Stromal cell of bone marrow (primary cell): Measurements from ENCODE around the gene HARS2.
"Not testable (repeated sequence)": the region's sequence is repeated elsewhere in the genome, so short reads cannot be mapped to it uniquely, and the experiment has no call there.

Experiments used
- DNase-seq: peaks from one replicate; pipeline ENCODE4 v3.0.0-alpha.2; 2012; ENCODE audit warnings: low read depth

The HARS2 gene, protein sequence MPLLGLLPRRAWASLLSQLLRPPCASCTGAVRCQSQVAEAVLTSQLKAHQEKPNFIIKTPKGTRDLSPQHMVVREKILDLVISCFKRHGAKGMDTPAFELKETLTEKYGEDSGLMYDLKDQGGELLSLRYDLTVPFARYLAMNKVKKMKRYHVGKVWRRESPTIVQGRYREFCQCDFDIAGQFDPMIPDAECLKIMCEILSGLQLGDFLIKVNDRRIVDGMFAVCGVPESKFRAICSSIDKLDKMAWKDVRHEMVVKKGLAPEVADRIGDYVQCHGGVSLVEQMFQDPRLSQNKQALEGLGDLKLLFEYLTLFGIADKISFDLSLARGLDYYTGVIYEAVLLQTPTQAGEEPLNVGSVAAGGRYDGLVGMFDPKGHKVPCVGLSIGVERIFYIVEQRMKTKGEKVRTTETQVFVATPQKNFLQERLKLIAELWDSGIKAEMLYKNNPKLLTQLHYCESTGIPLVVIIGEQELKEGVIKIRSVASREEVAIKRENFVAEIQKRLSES

GRCh38 chr5:140690941-140691924 is at the start of gene HARS2, which contains the start of gene HARS1:
Gene HARS2 (plus strand): TSS chr5:140691455. CDS start chr5:140691649, 194 bp downstream.
Gene HARS1 (minus strand): TSS chr5:140691370. CDS start chr5:140691304, 66 bp downstream.
- peak; percentile 93 for DNase-seq

DNA sequence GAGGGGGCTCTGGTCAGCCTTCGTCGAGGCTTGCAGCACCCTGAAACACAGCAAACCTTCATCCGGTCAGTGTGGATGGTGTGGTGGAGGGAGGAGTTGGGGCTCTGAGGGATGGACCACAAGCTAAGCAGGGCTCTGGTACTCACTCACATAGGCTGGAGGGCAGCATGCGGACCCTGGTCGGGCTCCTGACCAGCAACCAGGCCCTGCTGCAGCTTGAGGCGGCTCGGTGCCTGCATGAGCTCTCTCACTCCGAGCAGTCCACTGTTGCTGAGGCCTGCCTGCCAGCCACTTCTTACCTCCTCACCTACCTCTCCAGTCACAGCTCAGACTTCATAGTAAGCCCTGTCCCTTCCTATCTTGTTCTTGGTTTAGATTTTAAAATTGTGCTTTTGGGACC is 49.5 kb upstream of the HARS2 start:
- no peak for DNase-seq

DNA sequence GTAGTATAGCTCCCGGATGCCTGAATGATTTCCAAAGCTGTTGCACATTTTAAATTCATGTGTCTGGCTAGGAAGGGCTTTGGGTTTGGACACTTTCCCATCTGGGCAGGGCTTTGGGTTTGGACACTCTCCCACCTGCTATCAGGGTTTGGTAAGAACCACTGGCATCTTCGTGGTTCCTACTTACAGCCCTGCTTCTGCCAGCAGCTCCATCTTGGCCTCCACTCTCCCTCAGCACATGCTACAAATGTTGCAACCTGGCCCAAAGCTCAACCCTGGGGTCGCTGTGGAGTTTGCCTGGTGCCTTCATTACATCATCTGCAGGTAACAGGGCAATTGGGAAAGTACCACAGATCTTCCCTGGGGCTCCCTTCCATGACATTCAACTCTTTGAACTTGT is 48.5 kb upstream of the HARS2 start:
- DNase-seq = peak; percentile 53

DNA sequence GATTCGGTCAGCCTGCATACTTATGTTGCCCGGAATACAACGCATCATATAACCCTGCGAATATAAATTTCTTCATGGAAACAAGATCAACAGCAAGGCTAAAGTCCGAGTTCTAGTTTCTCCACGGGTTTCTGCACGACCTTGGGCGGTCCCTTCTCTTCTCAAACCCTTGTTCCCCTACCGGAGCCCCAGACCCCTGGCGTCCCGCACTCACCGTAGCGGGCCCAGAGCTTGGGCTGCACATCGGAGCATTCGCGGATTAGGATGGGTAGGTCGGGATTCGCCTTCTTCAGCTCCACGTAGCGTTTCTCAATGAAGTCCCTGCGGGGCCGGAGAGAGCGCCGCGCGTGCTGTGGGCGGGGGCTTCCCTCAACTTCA is 44.2 kb upstream of the HARS2 start:
- DNase-seq = no peak

- no peak for DNase-seq
Observed at GRCh38 chr5:140658870-140659269, 32.4 kb upstream of the HARS2 start.

GRCh38 chr5:140660371-140660770 is 30.9 kb upstream of the HARS2 start:
- not testable (repeated sequence) for DNase-seq

DNA sequence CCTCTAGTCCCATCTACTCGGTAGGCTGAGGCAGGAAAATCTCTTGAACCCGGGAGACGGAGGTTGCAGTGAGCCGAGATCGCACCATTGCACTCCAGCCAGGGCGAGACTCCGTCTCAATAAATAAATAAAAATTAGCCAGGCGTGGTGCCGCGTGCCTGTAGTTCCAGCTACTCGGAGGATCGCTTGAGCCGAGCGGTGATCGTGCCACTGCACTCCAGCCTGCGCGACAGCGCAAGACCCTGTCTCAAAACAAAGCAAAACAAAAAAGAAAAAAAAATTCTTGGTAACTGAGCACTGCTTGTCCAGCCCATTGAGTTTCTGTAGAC is 27.3 kb upstream of the HARS2 start:
- DNase-seq = no peak

DNA sequence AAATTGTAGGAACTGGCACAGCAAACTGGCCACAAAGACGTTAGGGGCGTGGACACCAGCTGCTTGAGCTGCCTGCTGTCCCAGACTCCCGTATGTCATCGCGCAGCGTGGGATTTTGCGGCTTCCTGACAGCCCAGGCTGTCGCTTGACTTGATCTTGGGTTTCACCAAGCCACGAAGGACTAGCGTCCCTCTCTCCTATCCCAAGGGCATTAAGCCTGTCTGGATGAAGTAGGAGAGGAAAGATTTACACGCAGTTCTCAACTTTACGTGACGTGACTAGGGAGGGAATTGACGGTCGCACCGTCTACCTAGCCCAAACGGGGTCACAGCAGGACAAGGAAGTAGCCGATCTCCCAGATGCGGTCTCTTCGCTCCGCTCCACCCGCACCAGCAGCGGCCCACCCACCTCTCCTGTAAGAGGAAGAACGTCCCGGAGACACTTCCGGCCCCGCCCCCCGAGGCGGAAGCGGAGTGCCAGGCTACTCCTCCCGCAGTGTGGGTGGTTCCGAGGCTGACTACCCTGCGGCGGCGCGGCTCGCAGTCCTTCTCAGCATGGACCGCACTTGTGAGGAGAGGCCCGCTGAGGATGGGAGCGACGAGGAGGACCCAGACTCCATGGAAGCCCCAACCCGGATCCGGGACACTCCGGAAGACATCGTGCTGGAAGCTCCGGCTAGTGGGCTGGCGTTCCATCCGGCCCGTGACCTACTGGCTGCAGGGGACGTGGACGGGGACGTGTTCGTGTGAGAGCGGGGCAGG is 26.7 kb upstream of the HARS2 start, which contains the start of gene WDR55:
Gene WDR55, plus strand, starts transcription at position 546 of the 761 bp plus-strand sequence. Its CDS starts 9 bp downstream, at position 555.
- DNase-seq = peak; percentile 85

DNA sequence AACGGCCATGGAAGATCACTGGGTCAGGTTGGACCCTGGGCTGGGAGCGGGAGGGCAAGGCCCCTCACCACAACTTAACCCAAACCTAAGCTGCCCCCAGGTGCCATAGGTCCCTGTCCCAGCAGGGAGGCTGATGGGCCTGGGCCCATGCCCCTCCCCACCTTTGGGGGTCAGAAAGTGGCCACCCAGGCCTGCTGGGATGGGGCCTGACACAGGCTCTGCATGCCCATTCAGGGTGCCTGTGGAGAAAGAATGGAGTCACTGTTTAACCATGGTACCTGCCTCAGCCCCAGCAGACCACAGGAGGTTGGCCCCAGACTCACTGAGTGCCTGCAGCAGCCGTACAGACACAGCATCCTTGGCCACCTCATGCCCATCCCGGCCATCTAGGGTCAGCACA is 20.2 kb upstream of the HARS2 start:
- not testable (repeated sequence) for DNase-seq

- no peak for DNase-seq
Observed at GRCh38 chr5:140671472-140672125, 19.7 kb upstream of the HARS2 start.

GRCh38 chr5:140672455-140673186 is 18.6 kb upstream of the HARS2 start:
- DNase-seq = no peak

DNA sequence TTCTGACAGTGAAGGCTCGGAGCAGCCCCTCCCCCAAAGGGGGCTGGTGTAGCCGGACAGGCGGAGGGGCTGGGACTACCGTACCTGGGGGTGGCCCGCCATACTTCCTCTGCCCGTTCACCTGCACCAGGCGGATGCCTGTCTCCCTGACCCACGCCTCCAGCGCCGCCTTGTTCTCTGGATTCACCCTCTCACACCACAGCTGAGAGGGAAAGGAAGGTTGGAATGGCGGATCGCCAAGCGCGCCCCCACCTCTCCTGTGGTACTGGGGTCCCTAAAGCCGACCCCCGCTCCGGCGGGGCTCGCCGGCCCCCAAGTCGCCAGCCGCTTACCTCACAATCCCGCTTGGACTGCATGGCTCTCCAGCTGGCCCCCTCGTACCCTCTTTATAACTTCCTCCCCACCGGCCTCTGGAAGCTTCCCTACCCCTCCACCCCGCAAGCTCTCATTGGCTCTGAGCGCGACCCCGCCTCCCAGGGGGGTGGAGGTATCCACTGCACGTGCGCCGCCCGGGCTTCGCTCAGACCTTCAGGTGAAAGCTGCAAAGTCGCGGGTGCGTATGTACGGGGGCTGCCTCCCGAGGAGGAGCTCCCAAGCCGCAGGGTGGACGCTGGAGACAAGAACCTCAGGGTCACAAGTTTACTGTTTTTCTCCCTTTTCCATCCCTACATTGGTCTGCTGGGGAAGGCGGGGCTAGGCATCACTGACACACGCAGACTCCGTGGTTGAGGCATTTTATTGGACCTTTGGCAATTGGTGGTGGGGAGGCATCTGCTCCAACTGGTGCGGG is 17.9 kb upstream of the HARS2 start, which contains the start of gene DND1:
Gene DND1, minus strand, starts transcription at position 390 of the 790 bp plus-strand sequence. Its CDS starts 34 bp downstream, at position 356.
- no peak for DNase-seq

DNA sequence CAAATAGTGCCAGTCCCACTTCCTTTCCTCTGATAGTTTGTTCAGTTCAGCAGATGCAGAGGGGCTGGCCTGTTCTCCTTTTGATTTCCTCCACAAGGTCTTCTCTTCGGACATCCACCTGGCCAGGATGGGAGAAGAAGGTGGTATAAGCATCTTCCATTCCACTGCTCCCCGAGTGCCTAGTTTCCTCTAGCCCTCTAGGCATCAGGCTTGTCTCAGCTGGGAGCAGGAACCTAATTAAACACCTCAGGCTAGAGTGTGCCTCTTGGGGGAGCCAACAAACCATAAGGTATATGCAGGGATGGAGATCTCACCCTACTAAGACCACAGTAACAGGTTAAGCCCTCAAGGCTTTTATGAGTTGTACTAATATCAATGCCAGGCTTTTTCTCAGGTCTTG is 17.0 kb upstream of the HARS2 start:
- DNase-seq = no peak

- no peak for DNase-seq
Observed at GRCh38 chr5:140674629-140675028, 16.6 kb upstream of the HARS2 start.

DNA sequence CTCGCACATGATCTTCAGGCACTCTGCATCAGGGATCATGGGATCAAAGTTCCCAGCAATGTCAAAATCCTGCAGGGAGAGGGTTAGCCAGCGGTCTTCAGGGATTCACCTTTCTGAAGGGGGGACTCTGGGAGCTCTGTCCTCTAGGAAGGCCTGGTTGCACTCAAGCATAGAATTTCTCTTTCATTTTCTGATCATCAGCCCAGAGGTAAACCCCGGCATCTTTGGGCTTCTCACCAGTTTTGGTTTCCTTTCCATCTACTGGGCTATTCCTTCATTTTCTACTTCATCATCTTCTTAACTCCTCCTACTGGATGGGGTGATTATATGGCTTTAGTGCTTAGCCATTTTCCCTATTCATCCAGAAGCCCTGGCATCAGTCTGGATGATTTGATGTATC is 13.3 kb upstream of the HARS2 start:
- DNase-seq = no peak

- no peak for DNase-seq
Observed at GRCh38 chr5:140678993-140679392, 12.3 kb upstream of the HARS2 start.

- no peak for DNase-seq
Observed at GRCh38 chr5:140690376-140690932, 801 bp upstream of the HARS2 start.

GRCh38 chr5:140694276-140694675 is 3.0 kb downstream of the HARS2 start:
- DNase-seq = no peak

- no peak for DNase-seq
Observed at GRCh38 chr5:140696891-140697492, 5.7 kb downstream of the HARS2 start.
